SHP77 (cell line): Measurements from ENCODE around the gene POLR2A.
"Not testable (repeated sequence)": the region's sequence is repeated elsewhere in the genome, so short reads cannot be mapped to it uniquely, and the experiment has no call there.

ENCODE experiments used
- DNase-seq, 2 experiments: peaks; one replicate each; lab custom pipeline; 2025; lab: John Stamatoyannopoulos, UW

Gene POLR2A

DNA sequence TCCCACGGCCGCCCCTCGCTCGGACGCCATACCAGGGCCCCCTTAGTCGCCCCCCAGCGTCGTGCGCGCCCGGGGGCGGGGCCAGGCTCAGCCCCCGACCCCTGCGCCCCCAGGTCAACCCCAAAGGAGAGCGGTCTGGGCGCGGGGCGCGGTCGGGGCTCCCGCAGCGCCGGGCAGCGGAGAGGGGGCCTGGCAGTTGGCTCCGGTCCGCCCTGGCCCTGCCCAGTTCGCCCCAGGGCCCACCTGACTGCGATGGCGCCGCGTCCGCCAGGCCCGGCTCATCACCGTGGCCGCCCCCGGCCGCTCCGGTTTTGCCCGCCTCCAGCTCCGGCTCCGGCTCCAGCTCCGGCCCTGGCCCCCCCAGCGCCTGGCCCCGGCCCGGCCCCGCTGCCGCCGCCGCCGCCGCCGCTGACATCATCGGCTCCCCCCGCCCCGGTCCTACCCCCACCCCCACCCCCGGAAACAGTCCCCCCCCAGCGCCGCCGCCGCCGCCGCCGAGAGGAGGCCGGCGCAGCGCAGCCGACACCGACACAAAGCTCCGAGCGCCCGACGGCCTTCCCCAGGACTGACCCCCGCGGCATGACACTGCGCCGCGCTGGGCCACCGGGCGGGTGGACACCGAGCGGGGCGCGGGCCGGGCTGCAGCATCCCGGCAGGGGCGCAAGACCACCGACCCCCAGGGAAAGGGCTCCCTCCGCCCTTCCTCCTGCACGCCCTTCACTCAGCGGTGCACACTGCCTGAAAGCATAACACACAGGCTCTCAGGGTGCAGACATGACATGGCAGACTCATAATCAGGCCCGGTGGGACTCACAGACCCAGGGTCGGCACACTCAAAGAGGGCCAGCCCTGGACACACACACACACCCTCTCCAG lies 4.7 kb upstream of the POLR2A start, which contains the start of gene ZBTB4:
ZBTB4 (minus strand) TSS at position 419 of the 876 bp plus-strand sequence. CDS start 12,830 bp downstream, outside the sequence.
- DNase-seq = peak; percentile 30 to 59

DNA sequence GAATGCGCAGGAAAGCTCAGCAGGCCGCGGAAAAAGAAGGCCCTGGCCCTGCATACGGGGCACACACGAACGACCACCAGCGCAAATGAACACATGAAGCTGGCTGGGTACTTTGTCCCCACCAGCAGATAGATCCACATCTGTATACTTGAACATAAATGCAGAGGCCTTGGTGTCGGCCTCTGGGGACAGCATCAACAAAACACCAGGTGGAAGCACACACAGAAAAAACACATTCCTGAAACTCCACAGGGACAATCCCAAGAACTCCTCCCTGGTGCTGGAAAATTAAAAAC lies 4.1 kb upstream of the POLR2A start:
- DNase-seq = no peak

DNA sequence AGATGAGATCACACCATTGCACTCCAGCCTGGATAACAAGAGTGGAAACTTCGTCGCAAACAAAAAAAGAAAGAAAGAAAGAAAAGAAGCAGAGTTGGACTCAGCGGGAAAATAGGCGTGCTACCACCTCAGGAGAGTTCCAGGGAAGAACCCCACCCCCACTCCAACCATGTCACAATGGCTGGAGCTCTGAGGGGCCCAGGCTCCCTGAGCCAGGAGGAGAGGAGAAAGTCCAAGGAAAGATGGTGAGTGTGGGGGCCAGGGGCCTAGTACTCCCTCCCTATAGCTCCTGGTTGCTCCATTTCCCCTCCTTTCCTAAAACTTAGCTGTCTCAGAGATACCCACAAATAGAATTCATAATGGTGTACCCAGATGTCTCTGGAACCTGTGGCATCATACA lies 2.9 kb upstream of the POLR2A start, which contains the start of gene SLC35G6:
SLC35G6 (plus strand) TSS at position 172 of the 400 bp plus-strand sequence; CDS start at position 243, 71 bp downstream.
- not testable (repeated sequence) for DNase-seq

- DNase-seq = not testable (repeated sequence)
Measured at GRCh38 chr17:7481842-7482741, 2.1 kb upstream of the POLR2A start.

- not testable (repeated sequence) for DNase-seq
Measured at GRCh38 chr17:7482742-7483088, 1.5 kb upstream of the POLR2A start.

DNA sequence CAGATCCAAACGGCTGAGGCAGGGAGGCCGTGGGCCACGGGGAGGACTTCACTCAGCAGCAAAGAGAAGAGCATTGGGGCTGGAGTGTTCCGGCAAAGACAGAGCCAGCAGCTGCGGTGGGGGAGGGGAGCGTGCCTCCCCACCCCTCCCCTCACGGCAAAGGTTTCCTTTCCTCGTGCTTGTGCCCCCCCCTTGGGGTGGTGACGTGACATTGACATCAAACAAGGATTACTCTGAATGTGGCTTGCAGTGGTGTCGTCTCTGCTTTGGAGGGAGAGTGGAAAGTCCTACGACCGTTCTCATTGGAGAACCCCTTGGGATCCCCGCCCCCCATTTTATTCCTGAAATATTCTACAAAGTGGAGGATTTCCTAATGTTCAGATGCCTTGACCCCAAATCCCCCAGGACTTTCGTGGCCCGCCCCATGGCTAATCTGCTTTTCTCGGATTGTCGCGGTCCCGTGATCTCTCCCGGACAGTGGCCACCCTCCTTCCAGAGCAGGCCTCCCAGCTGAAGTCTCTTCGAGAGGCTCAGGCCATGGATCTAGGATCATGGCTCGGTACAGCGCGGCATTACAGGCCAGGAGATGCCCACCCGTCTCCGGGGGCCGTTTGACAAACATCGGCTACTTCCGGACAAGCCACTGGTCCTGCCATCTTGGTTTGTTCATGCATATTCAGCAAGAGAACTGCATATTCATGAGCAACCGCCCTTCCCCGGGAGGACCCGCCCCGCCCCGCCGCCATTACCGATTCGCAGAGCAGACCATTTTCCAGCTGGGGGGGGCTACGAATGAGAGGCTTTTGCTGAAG lies 705 bp upstream of the POLR2A start:
- DNase-seq = peak; percentile 94 to 98

GRCh38 chr17:7484919-7485377 lies 782 bp downstream of the POLR2A start:
- no peak for DNase-seq

DNA sequence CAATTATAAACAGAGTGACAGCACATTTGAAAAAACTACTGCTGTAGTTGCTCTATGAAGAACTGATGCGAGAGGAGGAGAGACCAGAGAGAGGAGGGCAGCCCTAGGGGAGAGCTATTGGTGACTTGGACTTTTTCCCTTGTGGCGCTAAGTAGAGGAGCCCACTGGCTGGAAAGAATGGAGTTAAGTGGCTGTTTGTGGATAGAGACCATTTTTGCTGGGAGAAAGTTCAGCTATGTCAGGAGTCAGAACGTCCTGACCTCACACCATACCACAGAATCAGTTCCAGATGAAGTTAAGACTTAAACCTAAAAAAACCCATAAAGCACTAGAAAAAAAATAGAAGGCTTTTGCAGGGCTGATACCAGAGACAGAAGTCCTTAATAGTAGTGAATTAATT lies 2.0 kb downstream of the POLR2A start:
- no peak for DNase-seq

DNA sequence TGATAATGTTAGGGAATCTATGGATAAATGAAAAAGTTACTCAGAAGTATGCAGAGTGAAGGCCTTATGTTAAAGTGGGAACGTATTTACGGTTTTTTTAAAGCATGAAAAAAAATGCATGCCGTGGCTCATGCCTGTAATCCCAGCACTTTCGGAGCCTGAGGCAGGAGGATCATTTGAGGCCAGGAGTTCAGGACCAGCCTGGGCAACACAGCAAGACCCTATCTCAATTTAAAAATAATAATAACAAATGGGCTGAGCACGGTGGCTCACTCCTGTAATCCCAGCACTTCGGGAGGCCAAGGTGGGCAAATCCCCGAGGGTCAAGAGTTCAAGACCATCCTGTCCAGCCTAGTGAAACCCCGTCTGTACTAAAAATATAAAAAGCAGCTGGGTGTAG lies 6.0 kb downstream of the POLR2A start:
- no peak for DNase-seq

GRCh38 chr17:7491583-7491982 lies 7.4 kb downstream of the POLR2A start:
- DNase-seq = no peak

GRCh38 chr17:7493941-7494340 lies 9.8 kb downstream of the POLR2A start:
- DNase-seq = no peak

DNA sequence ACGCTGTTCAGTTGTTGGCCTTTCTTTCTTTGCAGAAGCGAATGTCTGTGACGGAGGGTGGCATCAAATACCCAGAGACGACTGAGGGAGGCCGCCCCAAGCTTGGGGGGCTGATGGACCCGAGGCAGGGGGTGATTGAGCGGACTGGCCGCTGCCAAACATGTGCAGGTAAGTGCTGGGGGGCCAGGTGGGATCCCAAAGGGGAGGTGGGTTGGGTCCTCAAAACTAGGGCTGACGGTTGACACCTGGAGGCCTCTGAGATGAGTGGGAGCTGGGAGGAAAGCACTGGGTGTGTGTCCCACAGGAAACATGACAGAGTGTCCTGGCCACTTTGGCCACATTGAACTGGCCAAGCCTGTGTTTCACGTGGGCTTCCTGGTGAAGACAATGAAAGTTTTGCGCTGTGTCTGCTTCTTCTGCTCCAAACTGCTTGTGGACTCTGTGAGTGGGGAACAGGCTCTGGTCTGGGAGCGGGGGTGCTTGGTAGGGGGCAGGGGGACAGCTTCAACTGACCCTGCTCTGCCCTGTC lies 11.8 kb downstream of the POLR2A start:
- no peak for DNase-seq

GRCh38 chr17:7496470-7497183 lies 12.5 kb downstream of the POLR2A start:
- DNase-seq = no peak

GRCh38 chr17:7497228-7497627 lies 13.1 kb downstream of the POLR2A start:
- DNase-seq = no peak

- DNase-seq = no peak
Measured at GRCh38 chr17:7497636-7498035, 13.5 kb downstream of the POLR2A start.

- no peak for DNase-seq
Measured at GRCh38 chr17:7499161-7499560, 15.0 kb downstream of the POLR2A start.

GRCh38 chr17:7501729-7502128 lies 17.6 kb downstream of the POLR2A start:
- no peak for DNase-seq

DNA sequence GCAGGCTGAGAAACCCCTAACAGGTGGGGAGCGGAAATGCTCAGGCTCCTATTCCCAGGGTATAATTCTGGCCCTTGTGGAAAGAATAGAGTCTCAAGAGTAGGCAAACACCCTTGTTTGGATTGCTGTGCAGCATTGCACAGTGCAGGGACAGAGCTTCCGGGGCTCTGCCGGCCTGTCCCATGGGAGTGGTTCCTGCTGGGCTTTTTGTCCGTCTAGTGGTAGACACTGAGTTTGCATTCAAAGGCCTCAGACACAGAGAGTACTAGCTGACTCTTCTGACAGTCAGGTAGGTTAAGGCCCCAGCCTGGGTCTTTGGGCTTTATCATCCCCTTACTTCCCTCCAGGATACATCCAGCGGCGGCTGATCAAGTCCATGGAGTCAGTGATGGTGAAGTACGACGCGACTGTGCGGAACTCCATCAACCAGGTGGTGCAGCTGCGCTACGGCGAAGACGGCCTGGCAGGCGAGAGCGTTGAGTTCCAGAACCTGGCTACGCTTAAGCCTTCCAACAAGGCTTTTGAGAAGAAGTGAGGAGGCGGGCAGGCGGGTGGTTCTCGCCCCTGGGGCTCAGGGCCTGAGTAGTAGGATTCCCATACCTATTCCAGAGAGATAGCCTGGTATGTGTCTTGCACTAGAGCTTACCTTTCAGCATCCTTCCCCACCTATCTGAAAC lies 18.1 kb downstream of the POLR2A start:
- DNase-seq = no peak

- peak; percentile 15 to 27 for DNase-seq
Measured at GRCh38 chr17:7502987-7503386, 18.8 kb downstream of the POLR2A start.

DNA sequence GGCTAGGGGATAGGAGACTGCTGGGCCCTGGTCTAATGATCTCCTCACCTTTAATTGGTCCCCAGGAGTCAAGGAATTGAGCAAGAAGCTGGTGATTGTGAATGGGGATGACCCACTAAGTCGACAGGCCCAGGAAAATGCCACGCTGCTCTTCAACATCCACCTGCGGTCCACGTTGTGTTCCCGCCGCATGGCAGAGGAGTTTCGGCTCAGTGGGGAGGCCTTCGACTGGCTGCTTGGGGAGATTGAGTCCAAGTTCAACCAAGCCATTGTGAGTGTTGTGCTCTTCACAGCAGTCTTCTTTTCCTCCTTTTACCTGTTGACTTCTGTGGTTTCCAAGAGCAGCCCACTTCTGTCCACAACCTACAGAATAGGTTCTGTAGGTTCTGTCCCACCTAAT lies 19.4 kb downstream of the POLR2A start:
- DNase-seq = no peak
